ENCODE data around the gene DNAJB6. TPM values are rescaled to one million over a fixed set of nuclear protein-coding genes. Genes with fewer than 3 reads are reported as not detected.

The DNAJB6 gene
- total RNA-seq, 1 donor from 2014 or later, result 74.3 TPM

- peaks cover 82% of the 10 kb centered on the region for H3K36me3 Mint-ChIP-seq (ENCODE audit: low read depth)
- POLR2A ChIA-PET, result no interaction called here
- no peak overlapping the region for H3K4me3 Mint-ChIP-seq
- H3K4me1 Mint-ChIP-seq, result peaks cover 22% of the 10 kb centered on the region
- H3K27me3 Mint-ChIP-seq, result no peaks in the 10 kb centered on the region
- no peak for TF ChIP-seq CTCF (IDR thresholded peaks at IDR 0.05)
- ATAC-seq (ENCODE audit: low read depth) (no peak), DNase-seq (no peak)
- no peak overlapping the region for H3K27ac Mint-ChIP-seq
- CTCF ChIA-PET, result no interaction called here
- intact Hi-C loops (cut with micrococcal nuclease), result no loop called here
- H3K9me3 Mint-ChIP-seq, result no peaks in the 10 kb centered on the region
Observed at GRCh38 chr7:157373493-157373892, 36.7 kb downstream of the DNAJB6 start.

GRCh38 chr7:157375410-157375809 is 38.6 kb downstream of the DNAJB6 start:
- no peaks in the 10 kb centered on the region for H3K9me3 Mint-ChIP-seq
- CTCF ChIA-PET, result interaction anchor here (1.5 kb wide), 1 partner anchor 11 kb away, joined by 4 read pairs; no protein-coding TSS in a partner anchor

GRCh38 chr7:157377436-157378124 is 40.8 kb downstream of the DNAJB6 start:
- ChIA-PET CTCF (no interaction called here), POLR2A (no interaction called here)
- Mint-ChIP-seq H3K9me3 (no peaks in the 10 kb centered on the region), H3K4me3 (no peak overlapping the region), H3K27me3 (no peaks in the 10 kb centered on the region), H3K36me3 (ENCODE audit: low read depth) (peaks cover 74% of the 10 kb centered on the region), H3K27ac (no peak overlapping the region), H3K4me1 (peaks cover 25% of the 10 kb centered on the region)
- intact Hi-C loops (cut with micrococcal nuclease), result no loop called here
- no peak for TF ChIP-seq CTCF (IDR thresholded peaks at IDR 0.05)
- ATAC-seq (ENCODE audit: low read depth) (no peak), DNase-seq (no peak)

More at GRCh38 chr7:157375410-157375809, 38.6 kb downstream of the DNAJB6 start:
- peak overlapping the region; percentile 25 for H3K27ac Mint-ChIP-seq
- H3K36me3 Mint-ChIP-seq (ENCODE audit: low read depth), result peaks cover 75% of the 10 kb centered on the region
- TF ChIP-seq CTCF (IDR thresholded peaks at IDR 0.05), result no peak
- H3K4me3 Mint-ChIP-seq, result no peak overlapping the region
- DNase-seq (no peak), ATAC-seq (ENCODE audit: low read depth) (no peak)
- peaks cover 25% of the 10 kb centered on the region for H3K4me1 Mint-ChIP-seq
- intact Hi-C loops (cut with micrococcal nuclease), result no loop called here
- POLR2A ChIA-PET, result interaction anchor here (1.1 kb wide), 1 partner anchor 36 kb away, joined by 5 read pairs; no protein-coding TSS in a partner anchor
- H3K27me3 Mint-ChIP-seq, result no peaks in the 10 kb centered on the region

- ATAC-seq (ENCODE audit: low read depth) (no peak), DNase-seq (no peak)
- intact Hi-C loops (cut with micrococcal nuclease), result no loop called here
- Mint-ChIP-seq H3K9me3 (no peaks in the 10 kb centered on the region), H3K4me1 (peaks cover 25% of the 10 kb centered on the region), H3K27me3 (no peaks in the 10 kb centered on the region), H3K27ac (no peak overlapping the region), H3K4me3 (no peak overlapping the region), H3K36me3 (ENCODE audit: low read depth) (peaks cover 75% of the 10 kb centered on the region)
- ChIA-PET CTCF (interaction anchor here (0.8 kb wide), 1 partner anchor 8 kb away, joined by 3 read pairs; no protein-coding TSS in a partner anchor), POLR2A (no interaction called here)
- TF ChIP-seq CTCF (IDR thresholded peaks at IDR 0.05), result no peak
Observed at GRCh38 chr7:157378390-157378789, 41.6 kb downstream of the DNAJB6 start.

GRCh38 chr7:157379493-157379892 is 42.7 kb downstream of the DNAJB6 start:
- Mint-ChIP-seq H3K27me3 (no peaks in the 10 kb centered on the region), H3K9me3 (no peaks in the 10 kb centered on the region), H3K36me3 (ENCODE audit: low read depth) (peaks cover 74% of the 10 kb centered on the region), H3K4me1 (peaks cover 25% of the 10 kb centered on the region), H3K4me3 (no peak overlapping the region), H3K27ac (no peak overlapping the region)
- ATAC-seq (ENCODE audit: low read depth) (no peak), DNase-seq (no peak)
- CTCF ChIA-PET, result no interaction called here
- no peak for TF ChIP-seq CTCF (IDR thresholded peaks at IDR 0.05)
- POLR2A ChIA-PET, result no interaction called here
- intact Hi-C loops (cut with micrococcal nuclease), result no loop called here
